GM19043 (cell line): ENCODE data around the gene SEMA4C.
A peak's percentile ranks its signal among the peaks of the same experiment; 100 is the strongest.

Source experiments
- ATAC-seq: cut with Tn5 transposase; IDR thresholded peaks from one replicate; pipeline ENCODE4 v1.9.1; 2021; ENCODE audit warnings: low read depth; ENCODE audit not compliant: unreplicated experiment

Gene SEMA4C

DNA sequence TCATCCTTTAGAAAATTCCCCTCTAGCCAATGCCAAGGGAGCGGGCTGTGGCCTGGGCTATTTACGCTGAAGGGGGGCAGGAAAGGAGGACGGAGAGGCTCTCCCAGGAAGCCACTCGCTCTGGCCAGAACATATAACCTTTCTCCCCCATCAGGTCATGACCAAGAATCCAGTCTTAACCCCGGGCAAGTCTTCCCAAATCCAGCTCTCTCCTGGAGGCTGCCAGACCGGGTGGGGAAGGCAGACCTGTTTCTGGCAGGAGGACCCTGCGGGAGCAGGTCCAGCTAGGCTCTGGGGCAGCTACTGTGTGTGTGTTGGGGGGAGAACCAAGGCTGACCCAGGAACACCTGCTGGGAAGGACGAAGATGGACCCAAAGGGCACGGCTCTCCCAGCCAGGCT is 13.4 kb upstream of the SEMA4C start:
- ATAC-seq, result no peak

- no peak for ATAC-seq
These were observed 13.0 kb upstream of the SEMA4C start for GRCh38 chr2:96882906-96883305.

- no peak for ATAC-seq
These were observed 12.3 kb upstream of the SEMA4C start for GRCh38 chr2:96882230-96882629.

DNA sequence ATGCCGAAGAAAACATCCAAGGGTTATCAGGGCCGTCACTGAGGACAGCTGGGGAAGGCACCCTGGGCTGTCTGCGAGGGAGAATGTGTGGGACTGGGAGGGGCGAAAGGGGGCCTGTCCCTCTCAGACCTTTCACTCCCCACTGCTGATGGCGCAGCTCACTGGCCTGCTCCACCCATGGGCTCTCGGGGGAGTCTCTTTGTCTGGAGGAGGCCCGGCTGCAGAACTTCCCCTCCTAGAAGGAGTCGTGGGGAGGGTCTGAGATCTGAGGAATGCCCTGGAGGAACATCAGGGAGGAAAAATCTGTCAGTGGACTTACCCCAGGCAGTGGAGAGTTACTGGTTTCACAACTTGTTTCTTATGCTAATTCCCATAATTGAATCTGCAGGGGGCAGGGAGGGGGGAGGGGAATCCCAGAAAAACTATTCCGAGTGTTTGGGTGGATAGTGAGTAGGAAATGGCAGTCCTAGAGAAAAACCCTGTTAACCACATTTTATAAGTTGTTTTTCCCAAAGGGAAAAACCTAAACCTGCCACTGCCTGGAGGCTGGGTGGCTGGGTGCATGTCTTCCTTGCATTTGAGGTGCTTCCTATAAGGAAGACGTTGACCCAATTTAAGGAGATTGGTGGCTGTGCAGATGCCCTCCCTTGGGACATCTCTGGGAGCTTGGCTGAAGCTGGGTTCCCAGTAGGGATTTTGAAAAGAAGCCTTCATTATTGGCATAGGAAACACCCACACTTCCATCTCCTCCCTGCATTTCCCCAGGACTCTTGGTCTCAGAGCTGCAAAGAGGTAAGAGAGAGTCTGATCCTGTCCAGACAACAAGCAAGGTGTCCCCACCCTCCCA is 11.7 kb upstream of the SEMA4C start:
- no peak for ATAC-seq

- no peak for ATAC-seq
These were observed 11.0 kb upstream of the SEMA4C start for GRCh38 chr2:96880891-96881273.

DNA sequence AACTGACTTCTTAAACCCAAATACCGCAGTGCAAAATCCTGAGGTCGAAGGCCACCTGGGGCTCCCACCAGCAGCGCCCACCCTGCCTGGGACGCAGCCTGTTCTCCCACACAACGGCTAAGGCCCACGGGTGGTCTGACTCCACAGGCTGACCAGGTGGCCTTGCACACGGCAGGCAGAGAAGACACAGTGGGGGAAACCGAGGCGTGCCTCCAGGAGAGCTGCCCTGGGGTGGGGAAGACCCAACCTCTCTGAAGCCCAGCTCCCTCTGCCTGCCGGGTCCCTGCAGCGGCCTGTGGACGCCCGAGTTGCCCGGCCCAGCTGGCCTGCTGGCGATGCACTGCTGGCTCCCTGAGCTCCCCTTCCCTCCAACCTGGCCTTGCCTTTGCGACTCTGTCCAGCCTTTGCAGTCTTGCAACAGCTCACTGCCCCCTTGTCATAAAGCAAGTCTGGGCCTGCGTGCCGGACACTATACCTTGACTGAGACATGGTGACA is 9.7 kb upstream of the SEMA4C start:
- no peak for ATAC-seq

DNA sequence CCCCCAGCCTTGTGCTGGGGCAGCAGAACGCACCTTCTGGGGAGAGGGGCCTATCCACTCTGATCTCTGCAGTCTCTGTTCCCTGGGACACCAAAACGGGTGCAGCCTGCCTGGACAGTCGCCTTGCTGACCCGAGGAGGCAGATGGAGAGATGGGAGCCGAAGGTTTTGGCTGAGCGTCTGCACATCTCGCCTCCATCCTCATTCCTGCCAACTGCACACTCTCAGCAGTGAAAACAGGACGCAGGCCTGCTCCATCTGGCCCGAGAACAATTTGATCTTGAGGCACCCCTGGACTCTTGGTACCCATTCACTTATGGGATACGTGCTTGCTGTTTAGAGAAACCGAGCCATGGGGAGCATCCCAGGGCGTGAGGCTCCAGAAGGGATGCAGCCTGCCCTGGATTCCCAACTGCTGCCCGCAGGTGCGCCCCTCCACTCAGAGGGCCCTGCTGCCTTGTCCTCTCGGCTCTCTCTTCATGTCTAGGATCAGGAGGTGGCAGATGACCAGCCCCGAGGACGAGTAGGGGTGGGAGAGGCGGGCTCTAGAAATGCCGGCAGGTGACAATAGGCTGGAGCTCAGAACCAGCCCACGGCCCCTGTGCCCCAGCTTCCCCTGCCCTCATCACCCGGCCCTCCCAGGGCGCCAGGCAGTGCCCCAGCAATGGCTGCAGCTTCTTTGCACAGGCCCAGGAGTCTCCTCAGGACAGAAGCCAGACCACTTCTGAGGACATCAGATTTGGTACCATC is 9.1 kb upstream of the SEMA4C start:
- ATAC-seq, result no peak

DNA sequence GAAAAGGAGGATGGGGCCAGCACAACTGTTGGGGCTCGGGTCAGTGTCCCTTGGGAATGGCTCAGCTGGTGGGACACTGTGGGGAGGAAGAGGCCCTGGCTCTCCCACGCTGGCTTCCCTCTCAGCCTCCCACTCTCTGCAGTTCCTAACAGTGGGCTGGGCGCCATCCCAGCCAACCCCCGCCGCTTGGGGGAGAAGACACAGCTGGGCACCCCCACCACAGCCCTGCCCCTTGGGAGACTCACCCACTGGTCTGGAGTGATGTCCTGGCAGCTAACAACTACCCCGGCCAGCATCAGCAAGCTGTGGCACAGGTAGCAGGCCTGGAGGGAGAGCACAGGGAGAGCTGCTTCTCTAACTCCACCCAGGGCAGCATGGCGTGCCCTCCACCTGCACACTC is 8.3 kb upstream of the SEMA4C start:
- no peak for ATAC-seq

- no peak for ATAC-seq
These were observed 7.8 kb upstream of the SEMA4C start for GRCh38 chr2:96877631-96878092.

DNA sequence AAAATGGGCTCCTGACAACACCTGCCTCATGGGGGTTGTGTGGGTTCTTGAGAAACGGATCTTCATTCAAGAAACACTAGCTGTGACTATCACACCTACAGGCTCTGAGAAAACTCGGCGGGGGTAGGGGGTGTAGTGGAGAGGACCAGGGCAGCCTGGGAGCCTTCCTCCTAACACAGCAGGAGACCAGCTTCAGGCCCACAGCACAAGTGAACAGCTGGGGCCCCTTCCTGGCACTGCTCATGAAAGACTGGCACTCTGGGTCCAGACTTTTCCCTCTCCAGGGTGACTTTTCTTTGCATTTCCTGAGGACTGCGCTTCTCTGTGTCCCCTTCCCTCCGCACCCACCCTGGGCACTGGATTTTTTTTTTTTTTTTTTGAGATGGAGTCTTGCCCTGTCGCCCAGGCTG is 7.2 kb upstream of the SEMA4C start:
- ATAC-seq, result no peak

- ATAC-seq, result no peak
These were observed 6.6 kb upstream of the SEMA4C start for GRCh38 chr2:96876269-96877041.

DNA sequence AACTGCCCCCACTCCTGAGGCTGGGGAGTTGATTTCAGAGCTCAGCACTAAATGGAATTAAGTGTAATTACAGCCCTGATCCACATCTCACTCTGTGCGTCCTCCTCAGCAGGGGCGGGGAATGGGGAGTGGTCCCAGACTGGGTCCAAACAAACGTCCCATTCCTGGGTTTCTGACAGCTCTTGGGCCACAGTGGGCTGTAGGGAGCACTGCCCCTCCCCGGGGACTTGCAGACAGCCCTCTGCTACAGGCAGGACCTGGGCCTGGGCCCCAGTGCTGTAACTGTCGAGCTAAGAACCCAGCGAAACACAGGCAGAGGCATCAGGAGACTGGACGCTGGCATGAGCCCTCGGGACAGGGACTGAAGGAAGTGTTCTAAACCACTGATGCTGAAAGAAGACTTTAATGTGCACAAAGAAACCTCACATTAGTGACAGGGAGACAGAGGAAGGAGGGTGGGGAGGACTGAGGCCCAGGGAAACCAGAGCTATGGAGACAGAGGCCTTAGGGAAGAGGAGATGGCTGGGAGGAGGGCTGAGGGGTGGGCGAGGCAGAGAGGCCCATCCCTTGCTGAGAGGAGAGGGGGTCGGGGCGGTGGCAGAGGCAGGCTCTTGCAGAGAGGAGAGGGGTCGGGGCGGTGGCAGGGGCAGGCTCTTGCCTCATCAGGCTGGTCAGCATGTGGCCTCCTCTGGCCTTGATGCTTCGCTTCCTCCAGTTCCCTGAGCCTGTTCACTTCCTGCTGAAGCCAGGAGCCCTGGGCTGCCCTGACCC is 5.8 kb upstream of the SEMA4C start:
- ATAC-seq, result no peak

DNA sequence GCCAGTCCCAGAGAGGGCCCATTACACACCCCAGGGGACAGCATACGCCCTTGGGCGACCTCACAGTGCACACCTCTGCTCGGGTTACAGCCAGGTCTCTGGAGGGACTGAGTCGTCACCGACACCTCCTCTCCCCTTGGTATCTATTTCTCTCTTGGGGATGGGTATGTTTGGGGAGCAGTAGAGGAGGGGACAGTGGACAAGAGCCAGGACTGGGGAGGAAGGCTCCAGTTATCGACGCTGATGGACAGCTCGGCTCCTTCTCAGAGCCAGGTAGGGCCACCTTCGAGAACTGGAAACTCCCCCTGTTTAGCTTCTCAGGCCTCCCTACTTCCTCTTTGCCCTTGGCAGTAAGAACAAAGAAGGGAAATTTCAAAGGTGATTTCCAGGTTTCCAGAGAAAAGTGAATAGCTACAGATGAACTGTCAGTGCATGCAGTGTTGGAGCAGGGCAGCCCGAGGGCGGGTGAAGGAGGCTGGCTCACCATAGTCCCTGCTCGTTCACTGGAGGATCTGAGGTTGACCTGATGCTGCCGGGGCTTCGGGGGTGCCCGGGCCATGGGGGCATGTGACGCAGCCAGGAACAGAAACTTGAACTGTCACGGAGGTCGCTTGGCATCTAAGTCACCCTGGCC is 4.4 kb upstream of the SEMA4C start:
- ATAC-seq, result no peak

GRCh38 chr2:96873651-96874096 is 3.8 kb upstream of the SEMA4C start:
- ATAC-seq, result no peak

DNA sequence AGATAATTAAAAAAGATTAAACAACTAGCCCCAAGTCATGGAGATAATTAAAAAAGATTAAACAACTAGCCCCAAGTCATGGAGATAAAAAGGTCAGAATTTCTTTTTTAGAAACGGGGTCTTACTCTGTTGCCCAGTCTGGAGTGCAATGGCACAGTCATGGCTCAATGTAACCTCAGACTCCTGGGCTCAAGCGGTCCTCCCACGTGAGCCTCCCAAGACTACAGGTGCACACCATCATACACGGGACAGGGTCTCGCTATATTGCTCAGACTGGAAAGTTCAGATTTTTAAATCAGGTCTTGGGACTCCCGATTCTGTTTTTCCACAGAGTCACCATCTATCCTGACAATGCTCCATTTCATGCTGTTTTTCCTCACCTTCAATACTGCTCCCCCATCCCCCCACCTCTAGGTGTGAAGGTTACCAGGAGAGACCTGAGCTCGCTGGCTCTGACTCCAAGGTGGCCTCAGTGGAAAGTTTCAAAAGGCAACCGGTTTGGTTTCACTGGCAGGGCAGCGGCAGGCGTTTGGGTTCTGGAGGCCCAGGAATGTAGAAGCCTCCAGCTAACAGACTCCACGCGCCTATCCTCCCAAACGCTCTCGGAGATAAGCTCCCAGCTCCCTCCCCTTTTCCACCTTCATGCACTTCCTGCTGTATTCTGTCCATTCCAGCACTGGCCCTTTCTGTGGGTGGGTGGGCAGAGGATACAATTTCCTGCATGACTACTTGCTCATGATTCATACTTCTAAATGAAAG is 2.9 kb upstream of the SEMA4C start:
- no peak for ATAC-seq

DNA sequence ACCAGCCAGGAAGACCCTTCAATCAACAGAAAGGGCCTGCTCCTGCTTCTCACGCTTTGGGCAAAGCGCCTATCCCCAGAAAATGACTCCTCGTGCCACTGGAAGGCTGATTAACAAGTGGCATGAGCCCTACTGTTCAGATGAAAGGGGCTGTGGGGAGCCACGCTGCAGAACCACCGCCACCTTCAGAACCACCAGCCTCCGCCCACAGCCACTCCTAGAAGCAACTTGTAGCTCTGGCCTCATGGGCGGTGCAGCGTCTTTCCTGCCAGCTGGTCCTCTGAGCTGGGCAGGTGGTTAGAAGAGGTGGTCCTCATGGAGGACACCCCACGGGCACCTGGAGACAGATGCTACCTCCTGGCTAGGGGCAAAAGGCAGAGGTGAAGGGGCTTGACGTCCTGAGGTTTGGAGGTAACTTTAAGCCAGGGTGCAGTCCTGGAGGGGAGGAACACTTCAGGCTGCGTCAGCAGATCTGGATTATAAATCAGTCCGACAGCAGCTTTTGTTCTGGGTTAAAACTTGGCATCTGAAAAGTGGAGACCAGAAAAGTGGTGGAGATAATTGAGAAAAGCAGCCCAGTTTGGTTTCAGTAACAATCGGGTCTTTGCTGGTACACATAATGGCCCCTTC is 861 bp upstream of the SEMA4C start:
- ATAC-seq, result no peak

DNA sequence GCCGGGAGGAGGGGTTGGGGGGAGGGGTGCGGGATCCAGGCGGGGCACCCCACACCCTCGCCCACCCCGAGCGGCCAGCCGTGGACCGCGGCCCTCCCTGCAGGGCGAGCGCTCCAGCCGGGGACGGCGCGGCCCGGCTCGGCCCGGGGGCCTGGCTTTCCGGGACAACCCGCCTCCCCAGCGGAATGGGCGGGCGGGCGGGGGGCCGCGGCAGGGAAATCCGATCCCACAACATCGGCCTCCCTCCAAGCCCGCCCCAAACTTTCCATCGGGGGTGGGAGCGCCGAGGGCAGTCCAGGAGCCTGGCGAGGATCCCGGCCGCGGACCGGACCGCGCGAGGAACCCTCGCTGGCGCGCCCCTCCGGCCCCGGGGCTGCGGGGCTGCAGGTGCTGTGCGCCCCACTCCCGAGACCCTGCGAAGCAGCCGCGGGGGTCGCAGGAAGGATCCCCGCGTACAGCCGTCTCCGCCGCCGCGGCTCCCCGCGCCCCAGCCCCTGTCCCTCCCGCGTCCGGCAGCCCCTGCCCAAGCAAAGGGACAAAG is 529 bp downstream of the SEMA4C start:
- ATAC-seq, result peak; percentile 4

DNA sequence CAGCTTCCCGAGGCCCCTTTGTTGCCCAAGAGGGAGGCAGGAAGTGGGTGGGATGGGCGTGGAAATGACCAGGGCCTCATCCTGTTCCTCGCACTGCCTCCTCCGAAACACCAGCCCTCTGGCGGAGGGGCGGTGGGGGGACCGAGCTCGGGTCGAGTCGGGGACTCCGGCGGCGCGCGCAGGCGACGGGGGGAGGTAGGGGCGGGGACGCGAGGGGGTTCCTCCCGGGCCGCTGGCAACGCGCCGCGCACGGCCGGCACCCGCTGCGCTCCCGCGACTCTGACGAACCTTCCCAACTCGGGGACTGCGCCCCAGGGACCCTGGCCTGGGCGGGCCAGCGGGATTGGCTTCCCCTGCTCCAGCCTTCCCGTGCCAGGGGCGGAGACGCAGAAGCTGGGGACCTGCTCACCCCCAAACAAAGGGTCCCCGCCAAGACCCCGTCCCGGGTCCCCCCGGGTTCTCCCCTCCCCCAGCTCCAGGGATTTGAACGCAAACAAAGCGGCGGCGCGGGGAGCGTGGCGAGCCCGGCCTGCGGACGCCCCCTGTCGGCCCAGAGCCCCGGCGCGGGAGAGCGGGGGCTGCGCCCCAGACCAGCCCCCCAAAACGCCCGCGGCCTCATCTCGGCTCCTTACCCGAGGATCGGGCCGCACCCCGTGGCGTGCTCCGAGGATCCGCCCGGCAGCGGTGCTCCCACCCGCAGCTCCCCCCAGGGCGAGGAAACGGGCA is 1.2 kb downstream of the SEMA4C start:
- ATAC-seq, result peak; percentile 37
